ENCODE results near the gene SVBP. TPM values are rescaled to one million over a fixed set of nuclear protein-coding genes. Genes with fewer than 3 reads are reported as not detected.

Gene SVBP
- total RNA-seq, 1 experiment from 2014 or later, result 18.6 TPM

DNA sequence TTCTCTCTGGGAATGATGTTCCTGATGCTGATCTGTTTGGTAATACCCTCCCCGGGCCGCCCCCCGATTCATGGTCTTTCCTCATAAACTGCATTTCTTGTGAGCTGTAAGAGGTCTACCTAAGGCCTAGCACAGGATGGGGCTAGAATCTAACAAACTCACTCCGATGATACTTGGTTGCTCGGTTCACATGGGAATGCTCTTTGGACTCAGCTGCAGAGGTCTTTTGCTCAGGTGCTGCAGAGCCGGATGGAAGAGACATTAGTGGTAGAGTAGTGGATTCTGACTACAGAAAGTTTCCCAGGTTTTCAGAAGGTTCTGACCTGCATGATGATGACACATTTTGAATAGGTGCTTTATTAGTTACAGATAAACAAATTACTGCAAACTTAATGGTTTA lies 40.7 kb downstream of the SVBP start:
- H3K4me1 ChIP-seq, result no peaks in the 10 kb centered on the region
- H3K36me3 ChIP-seq (ENCODE audit: control insufficient read depth, insufficient read depth, low read length), result peaks cover 1% of the 10 kb centered on the region
- no peaks in the 10 kb centered on the region for H3K9me3 ChIP-seq
- H3K27me3 ChIP-seq (replicated peaks; ENCODE audit: control insufficient read depth, insufficient read depth, low read length), result no peaks in the 10 kb centered on the region
- ChIA-PET CTCF (interaction anchor here (1.6 kb wide), 1 partner anchor 11 kb away, joined by 3 read pairs; no protein-coding TSS in a partner anchor), POLR2A (no interaction called here)
- BruUV-seq (replicated peaks), result no TSS peak
- intact Hi-C loops (cut with micrococcal nuclease; ENCODE audit: unreplicated experiment), result no loop called here
- no peak for DNase-seq
- no peak overlapping the region for H3K4me3 ChIP-seq (ENCODE audit: low read depth, low read length)
- TF ChIP-seq, protein P1, sequence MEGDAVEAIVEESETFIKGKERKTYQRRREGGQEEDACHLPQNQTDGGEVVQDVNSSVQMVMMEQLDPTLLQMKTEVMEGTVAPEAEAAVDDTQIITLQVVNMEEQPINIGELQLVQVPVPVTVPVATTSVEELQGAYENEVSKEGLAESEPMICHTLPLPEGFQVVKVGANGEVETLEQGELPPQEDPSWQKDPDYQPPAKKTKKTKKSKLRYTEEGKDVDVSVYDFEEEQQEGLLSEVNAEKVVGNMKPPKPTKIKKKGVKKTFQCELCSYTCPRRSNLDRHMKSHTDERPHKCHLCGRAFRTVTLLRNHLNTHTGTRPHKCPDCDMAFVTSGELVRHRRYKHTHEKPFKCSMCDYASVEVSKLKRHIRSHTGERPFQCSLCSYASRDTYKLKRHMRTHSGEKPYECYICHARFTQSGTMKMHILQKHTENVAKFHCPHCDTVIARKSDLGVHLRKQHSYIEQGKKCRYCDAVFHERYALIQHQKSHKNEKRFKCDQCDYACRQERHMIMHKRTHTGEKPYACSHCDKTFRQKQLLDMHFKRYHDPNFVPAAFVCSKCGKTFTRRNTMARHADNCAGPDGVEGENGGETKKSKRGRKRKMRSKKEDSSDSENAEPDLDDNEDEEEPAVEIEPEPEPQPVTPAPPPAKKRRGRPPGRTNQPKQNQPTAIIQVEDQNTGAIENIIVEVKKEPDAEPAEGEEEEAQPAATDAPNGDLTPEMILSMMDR (IDR thresholded peaks at IDR 0.05; ENCODE audit: insufficient read depth in 1 of 2, low read depth in 1 of 2, low read length in 1 of 2, severe bottlenecking in 1 of 2, unreplicated experiment in 1 of 2), result no peak
- Mint-ChIP-seq H3K36me3 (ENCODE audit: insufficient read depth, unreplicated experiment) (peaks cover 30% of the 10 kb centered on the region), H3K4me1 (ENCODE audit: low read depth, unreplicated experiment) (no peaks in the 10 kb centered on the region), H3K27ac (ENCODE audit: unreplicated experiment) (no peak overlapping the region), H3K27me3 (ENCODE audit: insufficient read depth, unreplicated experiment) (no peaks in the 10 kb centered on the region), H3K4me3 (ENCODE audit: unreplicated experiment) (no peak overlapping the region), H3K9me3 (ENCODE audit: unreplicated experiment) (no peaks in the 10 kb centered on the region)

DNA sequence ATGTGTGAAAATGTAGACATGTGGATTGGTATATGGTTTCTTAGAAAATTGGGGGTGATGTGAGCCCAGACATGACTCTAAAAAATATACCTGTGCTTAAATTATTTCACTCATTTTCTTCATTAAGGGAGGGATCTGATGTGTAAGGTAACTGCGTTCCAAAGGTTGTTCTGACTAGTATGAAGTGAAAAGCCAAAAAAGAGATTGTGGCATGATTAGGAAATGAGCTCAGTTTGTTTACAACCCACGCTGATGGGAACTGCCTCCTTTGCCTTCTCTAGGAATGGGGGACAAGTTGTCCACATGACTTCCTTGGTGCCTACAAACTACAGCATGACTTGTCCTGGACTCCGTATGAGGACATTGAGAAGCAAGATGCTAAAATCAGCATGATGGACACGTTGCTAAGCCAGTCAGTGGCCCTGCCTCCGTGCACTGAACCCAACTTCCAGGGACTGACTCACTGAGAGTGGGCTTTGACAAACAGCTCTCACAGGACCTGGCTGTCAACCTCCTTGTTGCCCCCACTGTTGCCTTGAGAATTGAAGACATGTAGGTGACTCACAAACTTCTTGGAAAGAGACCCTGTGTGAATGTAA lies 42.2 kb downstream of the SVBP start:
- H3K4me1 ChIP-seq, result no peaks in the 10 kb centered on the region
- H3K9me3 ChIP-seq, result no peaks in the 10 kb centered on the region
- H3K4me1 Mint-ChIP-seq (ENCODE audit: low read depth, unreplicated experiment), result no peaks in the 10 kb centered on the region
- intact Hi-C loops (cut with micrococcal nuclease; ENCODE audit: unreplicated experiment), result no loop called here
- no peaks in the 10 kb centered on the region for H3K9me3 Mint-ChIP-seq (ENCODE audit: unreplicated experiment)
- H3K36me3 Mint-ChIP-seq (ENCODE audit: insufficient read depth, unreplicated experiment), result peaks cover 29% of the 10 kb centered on the region
- no peak for DNase-seq
- POLR2A ChIA-PET, result no interaction called here
- CTCF ChIA-PET, result no interaction called here
- BruUV-seq (replicated peaks), result no TSS peak
- H3K4me3 Mint-ChIP-seq (ENCODE audit: unreplicated experiment), result no peak overlapping the region
- peaks cover 1% of the 10 kb centered on the region for H3K36me3 ChIP-seq (ENCODE audit: control insufficient read depth, insufficient read depth, low read length)
- no peak overlapping the region for H3K27ac Mint-ChIP-seq (ENCODE audit: unreplicated experiment)
- TF ChIP-seq, protein P1 (IDR thresholded peaks at IDR 0.05; ENCODE audit: insufficient read depth in 1 of 2, low read depth in 1 of 2, low read length in 1 of 2, severe bottlenecking in 1 of 2, unreplicated experiment in 1 of 2), result no peak
- H3K27me3 ChIP-seq (replicated peaks; ENCODE audit: control insufficient read depth, insufficient read depth, low read length), result no peaks in the 10 kb centered on the region
- H3K4me3 ChIP-seq (ENCODE audit: low read depth, low read length), result no peak overlapping the region
- H3K27me3 Mint-ChIP-seq (ENCODE audit: insufficient read depth, unreplicated experiment), result no peaks in the 10 kb centered on the region

DNA sequence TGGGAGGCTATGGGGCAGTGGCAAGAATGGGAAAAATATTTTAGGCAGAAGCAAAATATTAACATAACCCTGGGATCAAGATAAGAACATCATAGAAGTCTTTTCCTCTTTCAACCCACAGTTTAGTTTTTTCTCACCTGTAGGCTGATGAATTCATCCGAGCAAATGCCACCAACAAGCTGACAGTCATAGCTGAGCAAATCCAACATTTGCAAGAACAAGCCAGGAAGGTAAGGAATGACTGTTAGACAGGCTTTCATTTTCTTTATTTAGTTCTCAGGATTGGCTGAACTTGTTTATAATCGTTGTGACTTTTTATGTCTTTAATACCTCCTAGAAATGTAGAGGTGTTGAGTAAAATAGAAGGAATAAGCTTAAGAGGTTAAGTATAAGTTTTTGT lies 43.8 kb downstream of the SVBP start:
- POLR2A ChIA-PET, result no interaction called here
- H3K36me3 ChIP-seq (ENCODE audit: control insufficient read depth, insufficient read depth, low read length), result peaks cover 1% of the 10 kb centered on the region

More for the DNA sequence above, 43.8 kb downstream of the SVBP start:
- Mint-ChIP-seq H3K4me3 (ENCODE audit: unreplicated experiment) (no peak overlapping the region), H3K4me1 (ENCODE audit: low read depth, unreplicated experiment) (no peaks in the 10 kb centered on the region), H3K27ac (ENCODE audit: unreplicated experiment) (no peak overlapping the region), H3K9me3 (ENCODE audit: unreplicated experiment) (no peaks in the 10 kb centered on the region), H3K27me3 (ENCODE audit: insufficient read depth, unreplicated experiment) (no peaks in the 10 kb centered on the region), H3K36me3 (ENCODE audit: insufficient read depth, unreplicated experiment) (peaks cover 23% of the 10 kb centered on the region)
- Histone ChIP-seq H3K4me3 (ENCODE audit: low read depth, low read length) (no peak overlapping the region), H3K4me1 (no peaks in the 10 kb centered on the region; the same call in 1 of the 2 replicates), H3K9me3 (no peaks in the 10 kb centered on the region), H3K27me3 (replicated peaks; ENCODE audit: control insufficient read depth, insufficient read depth, low read length) (no peaks in the 10 kb centered on the region)
- intact Hi-C loops (cut with micrococcal nuclease; ENCODE audit: unreplicated experiment), result no loop called here
- TF ChIP-seq, protein P1 (IDR thresholded peaks at IDR 0.05; ENCODE audit: insufficient read depth in 1 of 2, low read depth in 1 of 2, low read length in 1 of 2, severe bottlenecking in 1 of 2, unreplicated experiment in 1 of 2), result no peak
- DNase-seq, result no peak
- CTCF ChIA-PET, result no interaction called here
- no TSS peak for BruUV-seq (replicated peaks)
